Measurements from ENCODE around the gene HSD11B2.

The HSD11B2 gene

DNA sequence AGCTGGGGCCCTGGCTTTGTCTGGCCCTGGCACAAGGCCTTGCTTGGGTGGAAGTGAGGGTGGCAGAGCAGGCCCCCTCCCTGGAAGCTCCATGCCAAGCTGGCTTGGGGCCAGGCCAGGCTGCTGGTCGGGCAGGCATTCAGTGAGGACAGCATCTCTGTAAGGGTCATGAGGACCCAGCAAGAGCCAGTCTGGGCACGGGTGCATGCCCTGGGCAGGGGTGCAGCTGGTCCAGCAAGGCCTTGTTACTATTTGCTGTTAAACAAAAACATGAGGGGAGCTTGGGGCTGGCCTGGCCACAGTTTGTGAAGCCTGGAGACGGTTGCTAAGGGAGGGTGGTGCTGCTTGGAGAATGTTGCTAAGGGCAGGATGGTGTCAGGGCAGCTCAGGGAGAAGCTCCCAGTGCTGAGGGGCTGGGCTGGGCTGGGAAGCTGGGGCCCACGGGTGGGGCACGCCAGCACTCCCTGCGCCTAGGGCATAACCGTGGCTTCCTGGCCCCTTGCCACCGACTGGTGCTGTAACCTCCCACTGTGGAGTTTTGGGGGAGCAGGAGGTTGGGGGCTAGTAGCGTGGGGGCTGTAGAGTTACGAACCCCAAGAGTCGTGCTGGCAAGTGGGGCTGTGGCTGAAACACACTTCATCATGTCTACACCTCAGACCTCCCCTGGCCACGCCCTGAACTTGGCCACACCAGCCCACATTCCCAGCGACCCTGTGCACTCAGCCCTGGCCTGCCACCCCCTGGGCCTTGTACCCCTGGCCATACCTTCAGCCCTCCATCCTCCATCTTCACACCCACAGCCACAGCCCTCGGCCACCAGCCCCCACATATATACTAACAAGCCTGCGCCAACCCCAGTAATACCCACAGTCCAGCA lies 39.3 kb upstream of the HSD11B2 start:
- Histone ChIP-seq H3K4me1 (ENCODE audit: control insufficient read depth, insufficient read depth, low read length) (peaks cover 10% of the 10 kb centered on the region), H3K9me3 (ENCODE audit: control insufficient read depth, insufficient read depth, low read length) (no peaks in the 10 kb centered on the region), H3K36me3 (ENCODE audit: control insufficient read depth, insufficient read depth, low read length) (no peaks in the 10 kb centered on the region), H3K4me3 (ENCODE audit: low read length) (no peak overlapping the region), H3K27me3 (ENCODE audit: control insufficient read depth, insufficient read depth, low read length) (peaks cover 29% of the 10 kb centered on the region), H3K27ac (ENCODE audit: low read length) (no peak overlapping the region)
- WGBS (ENCODE audit: insufficient coverage, insufficient read length): no CpG with 5 or more reads among the region's 15 CpGs
- no peak for DNase-seq (ENCODE audit: low read depth, low spot score)

DNA sequence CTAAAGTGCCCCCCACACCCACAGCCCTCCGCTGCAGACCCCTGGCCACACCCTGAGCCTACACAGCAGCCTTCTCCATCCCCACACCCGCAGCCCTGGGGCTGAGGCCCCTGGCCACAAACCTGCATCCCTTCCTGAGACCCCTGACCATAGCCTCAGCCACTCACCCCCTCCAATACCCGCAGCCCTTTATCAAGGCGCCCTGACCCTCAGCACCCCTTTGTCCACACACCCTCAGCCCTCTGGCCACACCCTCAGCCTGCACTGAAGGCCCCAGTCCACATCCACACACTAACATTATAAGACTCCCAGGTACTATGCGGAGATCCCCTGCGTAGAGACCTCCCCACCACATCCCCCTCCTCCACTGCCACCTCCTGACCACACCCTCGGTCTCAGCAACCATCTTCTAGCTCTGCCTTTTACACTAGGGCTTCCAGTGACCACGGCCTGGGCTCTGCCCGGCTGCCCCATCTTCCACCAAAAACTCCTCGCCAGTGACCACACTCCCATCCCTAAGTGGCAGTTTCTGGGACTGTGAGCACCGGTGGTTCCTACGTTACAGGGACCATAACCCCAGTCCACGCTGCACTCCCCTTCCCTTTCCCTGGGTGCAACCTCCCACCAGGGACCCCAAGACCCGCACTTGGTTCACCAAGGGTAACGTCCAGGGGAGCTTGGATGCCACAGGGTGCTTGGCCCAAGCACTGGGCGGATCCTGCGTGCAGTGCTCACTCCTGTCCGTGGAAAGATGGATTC lies 38.4 kb upstream of the HSD11B2 start:
- Histone ChIP-seq H3K27me3 (ENCODE audit: control insufficient read depth, insufficient read depth, low read length) (peaks cover 29% of the 10 kb centered on the region), H3K4me3 (ENCODE audit: low read length) (no peak overlapping the region), H3K4me1 (ENCODE audit: control insufficient read depth, insufficient read depth, low read length) (peaks cover 10% of the 10 kb centered on the region), H3K27ac (ENCODE audit: low read length) (no peak overlapping the region), H3K36me3 (ENCODE audit: control insufficient read depth, insufficient read depth, low read length) (no peaks in the 10 kb centered on the region), H3K9me3 (ENCODE audit: control insufficient read depth, insufficient read depth, low read length) (no peaks in the 10 kb centered on the region)
- no CpG with 5 or more reads among the region's 18 CpGs for WGBS (ENCODE audit: insufficient coverage, insufficient read length)
- DNase-seq (ENCODE audit: low read depth, low spot score): no peak

DNA sequence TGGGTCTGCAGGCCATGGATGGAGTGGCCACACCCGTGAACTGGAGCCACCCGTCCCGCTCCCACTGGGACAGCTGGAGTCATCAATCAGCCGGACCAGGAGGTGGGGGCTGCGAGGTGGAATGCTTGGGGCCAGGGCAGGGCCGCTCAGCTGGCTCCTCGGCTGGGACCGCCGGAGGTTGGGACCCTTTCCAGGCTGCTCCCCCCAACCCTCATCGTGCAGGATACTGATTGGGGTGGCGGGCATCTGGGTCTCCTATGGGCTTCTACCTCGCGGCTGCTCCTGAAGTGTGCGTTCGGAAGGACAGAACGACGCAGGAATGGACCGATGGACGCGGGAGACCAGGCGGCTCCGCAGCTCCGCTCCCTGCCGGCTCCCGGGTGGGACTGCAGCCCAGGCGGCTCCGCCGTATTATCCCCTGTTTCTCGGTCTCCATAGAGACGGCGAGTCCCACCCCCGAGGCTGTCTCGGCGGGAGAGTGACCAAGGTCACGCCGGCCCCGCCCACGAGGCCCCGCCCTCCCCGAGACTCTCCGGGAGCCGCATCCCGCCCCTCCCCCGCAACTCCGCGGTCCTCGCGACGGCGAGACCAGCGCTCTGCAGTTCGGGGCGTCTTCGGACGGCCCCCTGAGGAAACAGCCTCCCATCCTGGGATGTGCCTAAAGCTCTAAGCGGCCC lies 37.7 kb upstream of the HSD11B2 start, which contains the start of gene TPPP3:
TPPP3 (minus strand) TSS at position 388 of the 677 bp plus-strand sequence. CDS start 2,387 bp downstream, outside the sequence.
- Histone ChIP-seq H3K9me3 (ENCODE audit: control insufficient read depth, insufficient read depth, low read length) (no peaks in the 10 kb centered on the region), H3K36me3 (ENCODE audit: control insufficient read depth, insufficient read depth, low read length) (no peaks in the 10 kb centered on the region), H3K4me1 (ENCODE audit: control insufficient read depth, insufficient read depth, low read length) (peaks cover 10% of the 10 kb centered on the region), H3K27me3 (ENCODE audit: control insufficient read depth, insufficient read depth, low read length) (peaks cover 29% of the 10 kb centered on the region), H3K27ac (ENCODE audit: low read length) (no peak within 1 kb of the TSS), H3K4me3 (ENCODE audit: low read length) (peak within 1 kb of the TSS; percentile 20; the same call in 1 of the 2 replicates)
- WGBS (ENCODE audit: insufficient coverage, insufficient read length): no CpG with 5 or more reads among the region's 56 CpGs
- DNase-seq (ENCODE audit: low read depth, low spot score): no peak

DNA sequence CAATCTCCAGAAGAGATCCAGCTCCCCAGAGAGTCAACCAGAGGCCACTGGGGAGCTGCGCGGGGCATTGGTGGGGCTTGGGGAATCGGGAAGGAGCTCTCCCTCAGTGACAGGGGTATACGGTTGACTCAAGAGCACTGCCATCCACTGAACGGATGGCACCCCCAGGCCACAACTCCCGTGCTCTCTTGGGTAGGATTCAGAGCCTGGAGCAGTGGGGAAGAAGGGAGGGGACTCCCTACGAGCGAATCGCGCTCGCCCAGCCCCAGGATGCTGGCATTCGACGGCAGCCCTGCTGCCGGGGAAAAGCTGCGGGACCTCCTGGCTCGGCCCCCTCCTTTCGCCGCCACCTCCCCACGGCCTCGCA lies 37.1 kb upstream of the HSD11B2 start:
- Histone ChIP-seq H3K36me3 (ENCODE audit: control insufficient read depth, insufficient read depth, low read length) (no peaks in the 10 kb centered on the region), H3K4me3 (ENCODE audit: low read length) (peak overlapping the region; percentile 0; the same call in 1 of the 2 replicates), H3K4me1 (ENCODE audit: control insufficient read depth, insufficient read depth, low read length) (peaks cover 10% of the 10 kb centered on the region), H3K27ac (ENCODE audit: low read length) (no peak overlapping the region), H3K9me3 (ENCODE audit: control insufficient read depth, insufficient read depth, low read length) (no peaks in the 10 kb centered on the region), H3K27me3 (ENCODE audit: control insufficient read depth, insufficient read depth, low read length) (peaks cover 29% of the 10 kb centered on the region)
- no peak for DNase-seq (ENCODE audit: low read depth, low spot score)
- no CpG with 5 or more reads among the region's 20 CpGs for WGBS (ENCODE audit: insufficient coverage, insufficient read length)

DNA sequence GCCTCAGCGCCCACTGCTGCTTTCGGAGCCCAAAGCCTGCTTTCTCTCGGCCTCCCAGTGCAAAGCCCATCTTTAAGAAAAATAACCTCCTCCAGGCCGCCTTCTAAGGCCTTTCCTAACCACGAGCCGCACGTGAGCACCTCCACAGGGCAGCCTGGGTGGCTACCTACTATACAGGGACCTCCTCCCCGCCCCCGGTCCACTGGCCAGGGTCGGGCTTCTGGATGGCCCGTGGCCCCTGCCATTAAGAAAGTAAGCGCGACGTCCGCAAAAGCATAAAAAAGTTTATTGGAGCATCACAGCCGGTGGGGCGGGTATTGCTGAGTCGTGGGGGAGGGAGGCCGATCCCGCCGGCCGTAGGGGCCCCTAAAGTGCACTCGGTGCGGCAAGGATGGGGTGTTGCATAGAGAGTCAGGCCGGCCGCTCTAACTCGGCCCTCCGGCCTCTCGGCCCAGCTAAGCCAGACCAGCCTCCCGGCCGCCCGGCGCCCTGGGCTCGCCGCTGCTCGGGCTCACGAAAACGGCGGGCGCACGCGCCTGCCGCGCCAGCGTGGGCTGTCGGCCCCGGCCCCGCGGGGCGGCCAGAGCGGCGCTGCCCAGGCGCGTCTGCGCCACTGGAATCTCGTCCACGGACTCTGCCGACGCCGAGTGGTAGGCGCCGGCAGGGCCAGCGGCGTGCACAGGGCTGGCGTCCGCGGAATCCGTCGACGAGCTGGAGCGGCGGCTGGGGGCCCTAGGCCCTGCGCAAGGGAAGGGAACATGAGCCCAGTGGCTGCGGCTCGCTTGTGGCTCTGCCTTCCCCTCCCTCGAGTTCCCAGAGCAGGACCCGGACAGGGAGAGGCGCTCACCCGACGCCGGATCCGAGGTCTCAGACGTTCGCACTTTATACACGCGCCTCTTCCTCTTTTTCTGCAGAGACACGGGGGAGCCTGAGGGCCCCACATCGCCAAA lies 36.5 kb upstream of the HSD11B2 start:
- Histone ChIP-seq H3K4me3 (ENCODE audit: low read length) (peak overlapping the region; percentile 3; the same call in 1 of the 2 replicates), H3K27ac (ENCODE audit: low read length) (no peak overlapping the region)
- no CpG with 5 or more reads among the region's 88 CpGs for WGBS (ENCODE audit: insufficient coverage, insufficient read length)

DNA sequence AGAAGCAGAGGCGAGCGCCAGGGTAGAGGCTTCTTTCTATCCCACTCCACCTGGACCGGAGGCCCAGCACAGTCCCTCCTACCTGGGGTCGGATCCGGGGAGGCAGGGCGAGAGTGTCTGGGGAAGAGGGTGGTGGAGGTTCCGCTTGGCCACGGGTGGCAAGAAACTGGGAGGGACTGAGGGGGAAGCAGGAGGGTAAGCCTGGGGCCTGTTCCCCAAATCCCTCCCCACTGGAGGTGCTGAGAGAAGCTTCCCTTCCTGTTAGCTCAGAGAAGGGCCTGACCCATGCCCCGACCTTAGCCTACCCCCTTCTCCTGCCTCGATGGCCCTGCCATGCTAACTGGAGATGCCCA lies 35.8 kb upstream of the HSD11B2 start:
- no peak for DNase-seq (ENCODE audit: low read depth, low spot score)
- H3K4me1 ChIP-seq (ENCODE audit: control insufficient read depth, insufficient read depth, low read length): peaks cover 13% of the 10 kb centered on the region
- H3K27me3 ChIP-seq (ENCODE audit: control insufficient read depth, insufficient read depth, low read length): peaks cover 29% of the 10 kb centered on the region
- no CpG with 5 or more reads among the region's 10 CpGs for WGBS (ENCODE audit: insufficient coverage, insufficient read length)
- H3K9me3 ChIP-seq (ENCODE audit: control insufficient read depth, insufficient read depth, low read length): no peaks in the 10 kb centered on the region
- H3K4me3 ChIP-seq (ENCODE audit: low read length): no peak overlapping the region
- no peak overlapping the region for H3K27ac ChIP-seq (ENCODE audit: low read length)
- no peaks in the 10 kb centered on the region for H3K36me3 ChIP-seq (ENCODE audit: control insufficient read depth, insufficient read depth, low read length)

More for the DNA sequence above, 36.5 kb upstream of the HSD11B2 start:
- H3K27me3 ChIP-seq (ENCODE audit: control insufficient read depth, insufficient read depth, low read length): peaks cover 29% of the 10 kb centered on the region
- no peaks in the 10 kb centered on the region for H3K36me3 ChIP-seq (ENCODE audit: control insufficient read depth, insufficient read depth, low read length)
- peaks cover 13% of the 10 kb centered on the region for H3K4me1 ChIP-seq (ENCODE audit: control insufficient read depth, insufficient read depth, low read length)
- H3K9me3 ChIP-seq (ENCODE audit: control insufficient read depth, insufficient read depth, low read length): no peaks in the 10 kb centered on the region
- DNase-seq (ENCODE audit: low read depth, low spot score): no peak

DNA sequence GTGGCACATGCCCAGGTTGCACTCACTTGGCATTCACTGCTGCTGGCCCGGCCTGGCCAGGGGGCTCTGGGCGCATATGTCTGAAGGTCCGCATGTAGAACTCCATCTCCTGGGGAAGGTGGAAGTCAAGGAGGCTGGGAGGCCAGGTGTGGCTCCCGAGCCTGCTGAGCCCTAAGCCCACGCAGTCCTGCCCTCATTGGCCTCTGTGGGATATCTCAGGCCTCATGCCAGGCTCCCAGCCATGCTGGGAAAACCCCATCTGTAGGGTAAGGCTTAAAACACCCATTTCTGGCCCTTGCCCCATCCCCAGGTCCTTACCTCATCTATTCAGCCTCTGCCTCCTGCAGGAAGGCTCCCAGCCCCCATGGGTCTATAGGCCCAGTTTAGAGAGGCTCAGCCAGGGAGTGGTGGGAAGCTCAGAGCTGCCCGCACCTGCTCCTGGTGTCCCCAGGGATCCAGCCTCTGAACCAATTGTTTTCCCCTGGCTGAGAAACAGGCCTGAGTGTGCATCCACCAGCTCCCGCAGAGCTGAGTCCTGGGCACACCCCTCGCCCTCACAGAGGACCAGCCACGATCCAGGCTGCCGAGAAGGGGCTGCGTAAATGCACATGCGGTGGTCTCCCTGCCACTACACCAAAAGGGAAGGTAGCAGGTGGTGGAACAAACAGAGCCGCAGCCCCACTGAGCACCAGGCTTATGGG lies 35.3 kb upstream of the HSD11B2 start:
- Histone ChIP-seq H3K4me1 (ENCODE audit: control insufficient read depth, insufficient read depth, low read length) (peaks cover 13% of the 10 kb centered on the region), H3K4me3 (ENCODE audit: low read length) (no peak overlapping the region), H3K27me3 (ENCODE audit: control insufficient read depth, insufficient read depth, low read length) (peaks cover 29% of the 10 kb centered on the region), H3K9me3 (ENCODE audit: control insufficient read depth, insufficient read depth, low read length) (no peaks in the 10 kb centered on the region), H3K36me3 (ENCODE audit: control insufficient read depth, insufficient read depth, low read length) (no peaks in the 10 kb centered on the region), H3K27ac (ENCODE audit: low read length) (no peak overlapping the region)
- DNase-seq (ENCODE audit: low read depth, low spot score): no peak
- no CpG with 5 or more reads among the region's 13 CpGs for WGBS (ENCODE audit: insufficient coverage, insufficient read length)

DNA sequence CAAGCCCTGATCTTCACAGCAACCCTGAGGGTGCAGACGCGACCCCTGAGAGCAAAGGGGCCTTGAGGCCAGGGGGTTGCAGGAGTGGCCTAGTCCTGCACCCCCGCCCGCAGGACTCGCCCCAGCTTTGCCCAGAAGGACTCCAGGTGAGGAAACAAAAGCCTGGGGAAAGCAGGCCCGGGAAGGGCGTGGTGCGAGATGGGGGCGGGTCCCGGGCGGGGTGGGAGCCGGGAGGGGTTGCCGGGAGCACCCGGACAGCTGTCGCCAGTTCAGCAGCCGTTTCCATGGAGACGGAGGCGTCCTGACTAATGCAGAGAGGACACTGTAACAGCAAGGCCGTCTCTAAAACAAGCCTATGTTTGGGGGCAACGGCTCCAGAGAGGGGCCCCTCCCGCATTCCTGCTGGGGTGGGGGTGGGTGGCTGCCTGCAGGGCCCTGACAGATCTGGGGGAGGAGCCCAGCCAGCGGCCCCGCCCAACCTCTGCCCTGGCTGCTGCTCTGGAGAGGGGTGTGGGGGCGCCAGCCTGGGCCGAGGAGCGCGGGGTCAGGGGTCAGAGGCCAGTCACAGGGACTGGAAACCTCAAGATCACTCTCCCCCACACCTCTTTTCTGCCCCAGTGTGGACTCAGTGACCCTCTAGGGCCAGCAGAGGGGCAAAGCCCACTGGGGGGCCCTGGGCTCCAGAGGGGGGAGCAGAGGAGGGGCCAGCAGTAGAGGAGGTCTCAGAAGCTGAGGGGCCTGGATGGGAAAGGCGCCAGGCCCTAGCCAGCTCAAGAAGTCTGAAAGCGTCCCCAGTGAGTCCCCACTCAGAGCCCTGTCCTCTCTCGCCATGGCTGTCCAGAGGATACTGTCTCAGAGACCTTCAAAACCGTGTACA lies 34.5 kb upstream of the HSD11B2 start:
- no peak for DNase-seq (ENCODE audit: low read depth, low spot score)
- peaks cover 13% of the 10 kb centered on the region for H3K4me1 ChIP-seq (ENCODE audit: control insufficient read depth, insufficient read depth, low read length)
- no peaks in the 10 kb centered on the region for H3K9me3 ChIP-seq (ENCODE audit: control insufficient read depth, insufficient read depth, low read length)
- no CpG with 5 or more reads among the region's 31 CpGs for WGBS (ENCODE audit: insufficient coverage, insufficient read length)
- H3K4me3 ChIP-seq (ENCODE audit: low read length): no peak overlapping the region
- H3K27me3 ChIP-seq (ENCODE audit: control insufficient read depth, insufficient read depth, low read length): peaks cover 29% of the 10 kb centered on the region
- H3K36me3 ChIP-seq (ENCODE audit: control insufficient read depth, insufficient read depth, low read length): no peaks in the 10 kb centered on the region
- H3K27ac ChIP-seq (ENCODE audit: low read length): no peak overlapping the region
